A673 (cell line): Measurements from ENCODE around the gene STEAP3. TPM values are rescaled to one million over a fixed set of nuclear protein-coding genes. Genes with fewer than 3 reads are reported as not detected.

Source experiments
- BruUV-seq: library from RNA; stranded (reverse); fragments of 400-500 nt; replicated peaks from 2 replicates; lab custom pipeline; 2021; lab: Mats Ljungman, UMichigan
- CTCF ChIA-PET: fragments of 300-600 bp; sonication (Branson Sonifier 250); formaldehyde crosslinking; loops from one replicate; lab custom pipeline; 2022; ENCODE audit warnings: antibody characterized with exemption; lab: Charles Lee
- POLR2A ChIA-PET: fragments of 300-600 bp; sonication (Branson Sonifier 250); formaldehyde crosslinking; loops from one replicate; lab custom pipeline; 2022; ENCODE audit warnings: antibody characterized with exemption; ENCODE audit not compliant: low non-redundant PET; lab: Charles Lee
- DNase-seq: peaks from one replicate; pipeline ENCODE4 v3.0.0-alpha.2; 2015; ENCODE audit warnings: low spot score
- H3K27ac ChIP-seq: fragments of 200-600 bp; sonication (generic); 2 replicates; pipeline ENCODE4 v1.5.1; 2016; ENCODE audit warnings: mixed run types, low read depth, mild to moderate bottlenecking, mixed read lengths, antibody characterized with exemption, low read length; ENCODE audit not compliant: poor library complexity, severe bottlenecking
- H3K27me3 ChIP-seq: fragments of 200-600 bp; sonication (generic); replicated peaks from 2 replicates; pipeline ENCODE4 v1.6.1; 2017; ENCODE audit warnings: mixed run types, low read depth, mild to moderate bottlenecking, mixed read lengths, antibody characterized with exemption, low read length; ENCODE audit not compliant: insufficient read depth, poor library complexity
- H3K36me3 ChIP-seq: fragments of 200-600 bp; sonication (generic); 2 replicates; pipeline ENCODE4 v1.6.1; 2016; ENCODE audit warnings: mixed run types, mild to moderate bottlenecking, mixed read lengths, antibody characterized with exemption, low read length; ENCODE audit not compliant: insufficient read depth, poor library complexity, severe bottlenecking
- H3K4me1 ChIP-seq: fragments of 200-600 bp; sonication (generic); 2 replicates; pipeline ENCODE4 v1.6.1; 2017; ENCODE audit warnings: mixed run types, mild to moderate bottlenecking, mixed read lengths, antibody characterized with exemption, low read length; ENCODE audit not compliant: insufficient read depth, poor library complexity, severe bottlenecking
- H3K4me3 ChIP-seq: fragments of 200-600 bp; sonication (generic); 2 replicates; pipeline ENCODE4 v1.5.1; 2016; ENCODE audit warnings: low read depth, mixed run types, mild to moderate bottlenecking, mixed read lengths, low read length; ENCODE audit not compliant: poor library complexity, severe bottlenecking
- H3K9me3 ChIP-seq: fragments of 200-600 bp; sonication (generic); 2 replicates; pipeline ENCODE4 v1.6.1; 2016; ENCODE audit warnings: mixed run types, low read depth, mild to moderate bottlenecking, mixed read lengths, antibody characterized with exemption, low read length; ENCODE audit not compliant: poor library complexity, severe bottlenecking
- EZH2 ChIP-seq: fragments of 200-600 bp; sonication (generic); IDR thresholded peaks from 2 replicates; pipeline ENCODE4 v1.6.1; 2017; ENCODE audit warnings: borderline replicate concordance, low read depth, mild to moderate bottlenecking, mixed read lengths, antibody characterized with exemption, low read length; ENCODE audit not compliant: poor library complexity, severe bottlenecking
- intact Hi-C: fragments of 100-400 bp; cut with micrococcal nuclease; formaldehyde crosslinking; loops from one replicate; pipeline ENCODE4 v1.10.0; 2022; ENCODE audit not compliant: unreplicated experiment
- total RNA-seq: library from RNA; stranded (reverse); gene quantifications from 2 replicates; pipeline ENCODE4 v1.2.3, GENCODE V29; 2021
- TF ChIP-seq, protein P1 (sequence below): fragments of 300-800, 200-600 bp; sonication (generic); conservative IDR thresholded peaks from 2 replicates; pipeline ENCODE4 v1.5.1; 2017; ENCODE audit warnings: low read depth, mild to moderate bottlenecking, antibody characterized with exemption, low read length, moderate library complexity, mixed read lengths

STEAP3 gene
- total RNA-seq, 1 experiment from 2014 or later, result 20.3 TPM

DNA sequence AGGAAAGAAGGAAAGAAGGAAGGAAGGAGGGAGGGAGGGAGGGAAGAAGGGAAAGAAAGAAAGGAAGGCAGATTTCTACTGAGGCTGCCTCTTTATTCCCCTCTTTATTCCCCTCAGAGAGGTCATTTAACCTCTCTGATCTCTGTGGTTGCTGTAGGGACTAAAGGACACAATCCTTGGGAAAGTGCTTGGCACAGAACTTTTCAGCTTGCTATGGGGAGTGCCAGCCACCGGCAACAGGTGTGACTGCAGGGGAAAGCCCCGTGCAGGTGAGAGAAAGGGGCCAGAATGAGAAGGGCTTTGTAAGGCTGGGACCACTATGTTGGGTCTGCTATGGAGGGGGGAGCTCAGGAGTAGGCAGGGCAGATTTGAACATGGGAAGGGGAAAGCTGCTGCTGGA, 27.7 kb upstream of the STEAP3 start:
- Histone ChIP-seq H3K9me3 (peaks cover 3% of the 10 kb centered on the region), H3K27ac (no peak overlapping the region), H3K4me3 (no peak overlapping the region), H3K27me3 (no peaks in the 10 kb centered on the region), H3K36me3 (no peaks in the 10 kb centered on the region), H3K4me1 (peaks cover 12% of the 10 kb centered on the region)
- TF ChIP-seq, protein P1, sequence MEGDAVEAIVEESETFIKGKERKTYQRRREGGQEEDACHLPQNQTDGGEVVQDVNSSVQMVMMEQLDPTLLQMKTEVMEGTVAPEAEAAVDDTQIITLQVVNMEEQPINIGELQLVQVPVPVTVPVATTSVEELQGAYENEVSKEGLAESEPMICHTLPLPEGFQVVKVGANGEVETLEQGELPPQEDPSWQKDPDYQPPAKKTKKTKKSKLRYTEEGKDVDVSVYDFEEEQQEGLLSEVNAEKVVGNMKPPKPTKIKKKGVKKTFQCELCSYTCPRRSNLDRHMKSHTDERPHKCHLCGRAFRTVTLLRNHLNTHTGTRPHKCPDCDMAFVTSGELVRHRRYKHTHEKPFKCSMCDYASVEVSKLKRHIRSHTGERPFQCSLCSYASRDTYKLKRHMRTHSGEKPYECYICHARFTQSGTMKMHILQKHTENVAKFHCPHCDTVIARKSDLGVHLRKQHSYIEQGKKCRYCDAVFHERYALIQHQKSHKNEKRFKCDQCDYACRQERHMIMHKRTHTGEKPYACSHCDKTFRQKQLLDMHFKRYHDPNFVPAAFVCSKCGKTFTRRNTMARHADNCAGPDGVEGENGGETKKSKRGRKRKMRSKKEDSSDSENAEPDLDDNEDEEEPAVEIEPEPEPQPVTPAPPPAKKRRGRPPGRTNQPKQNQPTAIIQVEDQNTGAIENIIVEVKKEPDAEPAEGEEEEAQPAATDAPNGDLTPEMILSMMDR, result no peak
- no peak for TF ChIP-seq EZH2
- no TSS peak for BruUV-seq
- ChIA-PET POLR2A (no interaction called here), CTCF (no interaction called here)
- DNase-seq, result no peak
- intact Hi-C loops, result no loop called here

DNA sequence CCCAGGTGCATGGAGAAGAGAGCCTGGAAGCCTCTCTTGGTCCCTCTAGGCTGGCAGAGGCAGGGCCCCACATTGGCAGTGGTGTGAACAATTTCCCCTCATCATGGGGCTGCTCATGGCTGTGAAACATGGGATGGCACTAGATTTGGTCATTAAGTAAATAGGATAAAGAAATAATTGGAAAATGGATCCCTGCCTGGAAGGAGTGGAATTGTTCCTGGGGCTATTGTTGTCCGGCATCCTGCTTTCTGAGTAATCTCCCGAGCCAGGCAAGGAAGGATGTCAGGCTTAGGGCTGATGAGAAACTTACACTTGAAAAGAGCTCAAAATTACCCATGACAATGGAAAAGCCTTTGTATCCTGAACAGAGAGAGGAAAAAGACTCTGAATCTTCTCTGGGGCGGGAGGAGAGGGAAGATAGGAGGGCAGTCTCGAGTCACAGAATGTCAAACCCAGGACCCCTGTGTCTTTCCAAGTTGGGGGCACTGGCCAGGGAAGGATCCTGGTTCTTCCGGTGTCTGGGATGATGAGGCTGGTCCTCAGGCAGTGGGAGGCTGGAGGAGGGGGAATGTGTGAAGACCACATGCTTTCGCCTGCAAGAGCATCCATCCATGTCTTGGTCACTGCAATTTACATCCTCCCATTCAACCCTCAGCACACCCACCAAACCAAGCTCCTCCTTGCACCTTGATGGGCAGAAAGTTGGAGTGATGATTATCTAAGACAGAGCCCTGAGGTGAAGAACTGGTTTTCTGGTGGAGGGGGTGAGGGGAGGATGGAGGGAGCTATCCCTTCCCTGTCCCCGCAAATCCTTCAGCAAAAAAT, 27.1 kb upstream of the STEAP3 start:
- TF ChIP-seq, protein P1, result no peak
- no peak for TF ChIP-seq EZH2
- no peak overlapping the region for H3K27ac ChIP-seq
- H3K4me3 ChIP-seq, result no peak overlapping the region
- CTCF ChIA-PET, result no interaction called here
- peaks cover 3% of the 10 kb centered on the region for H3K9me3 ChIP-seq
- intact Hi-C loops, result no loop called here
- peaks cover 12% of the 10 kb centered on the region for H3K4me1 ChIP-seq
- BruUV-seq, result no TSS peak
- no peaks in the 10 kb centered on the region for H3K36me3 ChIP-seq
- peak; percentile 48 for DNase-seq
- POLR2A ChIA-PET, result no interaction called here
- no peaks in the 10 kb centered on the region for H3K27me3 ChIP-seq

GRCh38 chr2:119197126-119197405, 26.6 kb upstream of the STEAP3 start:
- BruUV-seq, result no TSS peak
- H3K9me3 ChIP-seq, result peaks cover 3% of the 10 kb centered on the region
- H3K27me3 ChIP-seq, result no peaks in the 10 kb centered on the region
- no peak overlapping the region for H3K27ac ChIP-seq
- DNase-seq, result no peak
- ChIA-PET POLR2A (no interaction called here), CTCF (no interaction called here)
- TF ChIP-seq EZH2, result no peak
- TF ChIP-seq, protein P1, result no peak
- intact Hi-C loops, result no loop called here
- H3K36me3 ChIP-seq, result no peaks in the 10 kb centered on the region
- peaks cover 12% of the 10 kb centered on the region for H3K4me1 ChIP-seq
- no peak overlapping the region for H3K4me3 ChIP-seq
